NCI-H1092 treated with DMSO at 0.1 percent for 48 hours (cell line): Measurements from ENCODE around the gene POLR2H.
A peak's percentile ranks its signal among the peaks of the same experiment; 100 is the strongest.

Experiments
- DNase-seq: peaks from one replicate; lab custom pipeline; 2025; lab: John Stamatoyannopoulos, UW

POLR2H gene

GRCh38 chr3:184352149-184352785 lies 9.2 kb upstream of the POLR2H start:
- DNase-seq: no peak

- no peak for DNase-seq
Observed at GRCh38 chr3:184352897-184353545, 8.5 kb upstream of the POLR2H start.

GRCh38 chr3:184353546-184353941 lies 8.0 kb upstream of the POLR2H start:
- no peak for DNase-seq

GRCh38 chr3:184354121-184354728 lies 7.3 kb upstream of the POLR2H start:
- DNase-seq: no peak

- no peak for DNase-seq
Observed at GRCh38 chr3:184354754-184355153, 6.8 kb upstream of the POLR2H start.

DNA sequence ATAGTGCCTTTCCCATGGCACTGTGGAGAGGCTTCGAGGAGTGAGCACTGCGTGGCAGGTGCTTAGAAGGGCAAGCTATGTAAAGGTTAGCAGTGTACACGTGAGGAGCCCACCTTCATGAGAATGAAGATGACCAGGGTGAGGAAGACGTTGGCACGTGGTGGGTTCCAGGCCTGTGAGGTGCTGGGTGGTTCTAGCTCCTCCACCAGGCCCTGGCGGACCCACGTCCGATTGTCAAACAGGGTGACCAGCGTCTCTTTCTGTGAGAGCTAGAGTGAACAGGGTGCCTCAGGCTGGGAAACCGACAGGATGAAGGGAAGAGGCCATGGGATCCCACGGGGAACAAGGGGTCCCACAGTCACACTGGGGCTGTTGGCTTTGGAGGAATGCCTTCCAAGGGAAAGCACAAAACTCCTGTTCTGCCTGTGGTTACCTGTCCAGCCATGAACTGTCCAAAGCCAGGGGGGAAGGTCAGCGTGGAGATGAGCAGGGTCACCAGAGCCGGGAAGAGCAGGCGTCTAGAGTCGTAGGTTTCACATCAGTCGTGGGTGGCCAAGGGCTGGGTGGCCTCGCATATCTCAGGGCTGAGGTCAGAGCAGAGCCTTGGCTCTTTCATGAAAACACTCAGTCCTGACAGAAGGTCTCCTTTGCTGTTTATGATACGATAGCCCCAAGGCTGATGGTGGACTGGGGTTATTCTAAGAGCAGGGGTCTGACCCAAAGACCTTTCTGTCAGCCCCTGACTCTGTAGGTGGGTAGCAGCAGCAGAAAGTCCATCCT lies 6.1 kb upstream of the POLR2H start:
- no peak for DNase-seq

DNA sequence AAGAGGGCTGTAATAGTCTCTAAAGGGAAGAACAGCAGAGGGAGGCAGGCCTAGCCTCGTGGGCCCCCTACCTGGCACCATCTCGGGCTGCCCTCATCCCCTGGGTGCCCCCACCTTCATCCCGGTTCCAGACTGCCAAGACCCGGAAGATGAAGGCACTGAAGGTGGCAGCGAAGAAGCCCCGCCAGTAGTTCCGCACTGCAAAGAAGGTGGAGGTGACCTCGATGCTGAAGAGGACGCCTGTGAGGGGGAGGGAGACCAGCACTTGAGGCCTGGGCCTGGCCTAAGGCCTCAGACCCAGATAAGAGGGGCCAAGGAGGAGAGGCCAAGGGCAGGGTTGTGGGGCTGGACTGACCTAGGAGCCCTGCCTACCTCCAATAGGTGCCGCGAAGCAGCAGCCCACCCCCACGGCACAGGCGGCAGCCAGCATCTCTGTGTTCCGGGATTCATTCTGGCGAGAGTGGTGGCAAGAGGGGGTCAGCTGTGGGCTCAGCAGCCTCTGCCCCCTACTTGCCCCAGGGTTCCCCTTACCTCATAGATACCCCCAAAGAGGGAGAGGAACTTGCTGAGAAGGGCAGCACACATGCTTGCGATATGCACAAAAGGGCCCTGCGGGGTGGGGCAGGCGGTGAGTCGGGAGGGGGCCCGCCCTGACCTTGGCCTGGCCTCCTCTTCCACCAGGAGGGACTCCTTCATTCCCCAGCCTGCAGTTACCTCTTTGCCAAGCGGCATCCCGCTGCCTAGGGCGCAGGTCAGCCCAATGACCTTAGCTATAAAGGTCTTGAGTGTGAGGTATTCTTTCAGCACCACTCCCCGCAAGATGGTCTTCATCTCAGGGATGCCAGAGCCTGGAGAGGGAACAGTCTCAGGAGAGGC lies 4.0 kb upstream of the POLR2H start:
- DNase-seq: no peak

DNA sequence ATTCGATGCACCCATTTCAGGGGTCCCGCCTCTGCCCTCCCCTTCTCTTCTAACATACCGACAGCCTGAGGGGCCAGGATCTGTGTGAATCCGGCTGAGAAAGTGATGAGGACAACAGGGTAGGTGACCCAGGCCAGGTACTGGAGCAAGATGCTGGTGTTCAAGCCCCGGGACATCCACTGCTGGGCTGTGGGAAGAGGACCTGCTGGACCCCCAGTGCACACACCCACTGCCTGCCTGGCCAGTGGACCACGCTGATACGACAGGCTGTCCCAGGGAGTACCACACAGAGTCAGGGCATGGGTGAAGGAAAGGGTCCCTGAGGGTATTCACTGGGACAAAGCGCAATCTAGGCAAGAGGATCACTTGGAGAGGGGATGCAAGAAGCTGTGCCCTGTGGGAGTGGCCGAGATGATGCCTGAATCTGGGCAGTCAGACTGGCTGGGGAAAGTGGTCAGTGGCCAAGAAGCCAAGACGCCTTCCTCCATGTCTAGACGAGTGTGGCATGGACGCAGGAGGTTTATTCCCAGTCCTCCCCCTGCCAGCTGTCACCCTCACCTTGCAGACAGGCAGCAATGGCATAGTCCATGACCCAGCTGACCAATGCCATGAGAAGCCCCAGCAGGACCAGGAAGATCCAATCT lies 3.3 kb upstream of the POLR2H start:
- no peak for DNase-seq

GRCh38 chr3:184358921-184359350 lies 2.6 kb upstream of the POLR2H start:
- no peak for DNase-seq

GRCh38 chr3:184359610-184360009 lies 1.9 kb upstream of the POLR2H start:
- DNase-seq: no peak

DNA sequence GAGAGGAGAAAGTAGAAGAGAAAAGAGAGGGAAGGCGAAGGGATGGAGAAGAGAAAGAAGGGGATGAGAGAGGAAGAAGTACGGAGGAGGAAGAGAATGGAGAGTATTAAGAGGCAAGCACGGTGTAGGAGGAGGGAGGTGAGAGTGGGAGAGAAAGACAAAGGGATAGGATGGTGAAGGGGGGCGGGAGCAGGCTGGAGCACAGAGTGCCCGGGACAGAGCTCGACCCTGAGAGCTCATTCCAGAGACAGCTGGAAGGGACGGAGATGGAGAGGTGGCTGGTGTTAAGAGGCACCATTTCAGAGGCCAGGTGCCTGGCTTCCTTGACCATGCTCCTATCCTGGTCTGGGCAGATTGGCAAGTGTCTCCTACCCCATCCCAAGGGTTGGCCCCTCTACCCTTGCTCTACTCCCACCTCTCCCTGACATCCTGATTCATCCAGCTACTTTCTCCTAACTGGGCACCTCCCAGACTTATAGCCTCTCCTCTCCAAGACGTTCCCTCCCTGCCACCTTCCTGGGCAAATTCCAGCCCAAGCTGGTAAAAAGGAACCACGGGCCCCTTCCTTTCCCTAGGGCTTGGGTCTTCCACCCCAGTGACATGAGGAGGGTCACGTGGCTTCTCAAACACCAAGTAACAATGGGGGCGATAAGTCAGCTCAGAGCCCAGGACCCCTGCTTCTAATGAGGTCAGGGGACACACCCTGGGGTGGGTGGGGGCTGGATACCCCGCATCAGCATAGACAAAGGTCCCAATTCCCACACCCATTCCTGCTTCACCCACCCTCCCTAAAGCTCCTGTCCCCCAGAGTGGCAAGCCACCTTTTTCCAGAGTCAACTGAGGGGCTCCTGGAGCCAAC lies 1.2 kb upstream of the POLR2H start:
- no peak for DNase-seq

GRCh38 chr3:184360929-184361531 lies 480 bp upstream of the POLR2H start:
- DNase-seq: no peak

GRCh38 chr3:184361932-184362667 lies 590 bp downstream of the POLR2H start:
- DNase-seq: no peak

GRCh38 chr3:184362668-184363546 lies 1.4 kb downstream of the POLR2H start:
- peak; percentile 97 for DNase-seq

DNA sequence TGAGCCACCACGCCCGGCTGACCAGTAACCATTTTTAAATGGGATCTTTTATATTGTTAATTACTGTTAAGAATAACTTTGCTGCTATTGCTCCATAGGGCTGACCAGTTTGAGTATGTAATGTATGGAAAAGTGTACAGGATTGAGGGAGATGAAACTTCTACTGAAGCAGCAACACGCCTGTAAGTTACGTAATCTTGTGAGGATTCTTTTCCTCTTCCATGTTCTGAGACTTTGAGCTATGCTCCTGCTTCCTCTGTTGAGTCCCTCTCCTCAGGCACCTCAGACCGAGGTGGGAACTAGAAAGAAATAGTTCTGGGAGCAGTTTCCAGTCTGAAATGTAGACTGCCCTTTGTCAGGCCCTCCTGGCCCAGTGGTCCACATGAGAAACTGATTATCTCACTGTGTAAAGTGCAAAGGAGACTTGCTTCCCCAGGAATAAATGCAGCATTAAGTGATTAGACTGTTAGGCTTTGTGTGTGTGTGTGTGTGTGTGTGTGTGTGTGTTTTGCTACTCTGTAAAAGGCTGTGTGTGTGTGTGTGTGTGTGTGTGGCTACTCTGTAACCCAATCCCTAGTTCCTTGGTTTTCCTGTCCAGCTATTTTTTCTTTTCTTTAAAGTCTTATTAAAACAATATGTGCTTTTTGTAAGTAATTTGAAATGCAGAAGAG lies 5.2 kb downstream of the POLR2H start:
- no peak for DNase-seq

DNA sequence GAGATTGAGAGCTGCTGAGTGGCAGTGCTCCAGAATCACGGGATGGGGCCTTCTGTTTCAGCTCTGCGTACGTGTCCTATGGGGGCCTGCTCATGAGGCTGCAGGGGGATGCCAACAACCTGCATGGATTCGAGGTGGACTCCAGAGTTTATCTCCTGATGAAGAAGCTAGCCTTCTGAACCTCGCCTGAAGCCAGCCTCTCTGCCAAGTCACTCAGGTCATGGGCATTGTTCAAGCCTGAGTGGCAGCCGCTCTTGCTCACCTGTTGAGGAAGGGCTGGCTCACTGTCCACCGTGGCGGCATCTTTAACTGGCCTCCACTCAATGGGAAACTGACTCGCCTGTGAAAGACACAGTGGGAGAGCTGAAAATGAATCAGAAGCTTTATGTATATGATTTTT lies 6.6 kb downstream of the POLR2H start:
- no peak for DNase-seq

DNA sequence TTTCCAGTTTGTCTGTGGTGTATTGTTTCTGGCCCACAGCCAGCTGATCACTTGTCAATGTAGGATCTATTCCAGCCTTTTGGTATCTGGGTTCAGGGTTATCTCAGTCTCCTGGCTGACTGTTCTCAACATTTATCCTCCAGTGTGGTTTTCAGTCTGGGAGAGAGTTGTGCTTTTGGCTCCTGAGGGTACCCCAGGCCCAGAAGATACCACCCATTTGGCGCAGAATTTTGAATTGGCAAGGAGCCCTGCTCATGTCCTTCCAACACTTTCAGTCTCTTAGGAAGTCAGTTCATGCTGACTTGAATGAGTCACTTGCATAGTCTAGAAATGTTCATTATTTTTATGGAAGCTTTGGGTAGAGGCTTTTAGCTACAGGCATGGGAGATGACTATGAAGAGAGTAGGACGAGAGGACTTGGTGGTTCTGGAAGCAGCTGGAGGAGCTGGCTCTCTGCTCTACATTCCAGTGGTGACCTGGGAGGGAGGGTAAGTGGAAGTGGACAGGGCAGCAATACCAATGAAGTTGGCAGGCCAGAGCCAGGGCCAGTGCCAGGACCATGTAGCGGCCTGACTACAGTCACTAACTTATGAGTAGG lies 7.2 kb downstream of the POLR2H start:
- no peak for DNase-seq
